HepG2 (cell line): ENCODE data around the gene ASPHD1. TPM values are rescaled to one million over a fixed set of nuclear protein-coding genes. Genes with fewer than 3 reads are reported as not detected.

Experiments
- ARNT2 ChIP-seq: sonication (generic); formaldehyde crosslinking; IDR thresholded peaks from 2 replicates; pipeline ENCODE4 v1.8.0; 2022; ENCODE audit warnings: mild to moderate bottlenecking, low read depth, missing genetic modification reagents, moderate library complexity
- GABPB1 ChIP-seq: IDR thresholded peaks from 2 replicates; pipeline ENCODE4 v1.6.1; 2016; ENCODE audit warnings: mild to moderate bottlenecking, missing genetic modification reagents, moderate library complexity, missing compliant biosample characterization
- JARID2 ChIP-seq: sonication (generic); formaldehyde crosslinking; IDR thresholded peaks from 2 replicates; pipeline ENCODE4 v1.8.1; 2023; ENCODE audit warnings: missing genetic modification reagents, inconsistent platforms; ENCODE audit not compliant: insufficient replicate concordance
- KDM2A ChIP-seq: sonication (generic); formaldehyde crosslinking; IDR thresholded peaks from 2 replicates; pipeline ENCODE4 v1.4.0; 2020; ENCODE audit warnings: low read depth, missing genetic modification reagents, borderline replicate concordance
- NCOA2 ChIP-seq: sonication (generic); formaldehyde crosslinking; IDR thresholded peaks from 2 replicates; pipeline ENCODE4 v1.8.0; 2022; ENCODE audit warnings: inconsistent platforms
- NFYC ChIP-seq: IDR thresholded peaks from 2 replicates; pipeline ENCODE4 v1.6.1; 2016; ENCODE audit warnings: missing genetic modification reagents, missing compliant biosample characterization
- RXRA ChIP-seq: sonication (generic); formaldehyde crosslinking; IDR thresholded peaks from 2 replicates; pipeline ENCODE4 v1.5.1; 2020; ENCODE audit warnings: missing genetic modification reagents
- SETDB1 ChIP-seq: sonication (generic); formaldehyde crosslinking; IDR thresholded peaks from 2 replicates; pipeline ENCODE4 v1.5.1; 2020; ENCODE audit warnings: missing genetic modification reagents, mild to moderate bottlenecking, borderline replicate concordance
- SP1 ChIP-seq, 2 experiments: fragments of 450-650 bp in 1 of 2; sonication (generic) in 1 of 2; formaldehyde crosslinking in 1 of 2; IDR thresholded peaks; 2 replicates each; pipeline versions ENCODE4 v1.4.0 to v1.6.1; 2016 to 2020; ENCODE audit warnings: missing genetic modification reagents in 1 of 2
- TBL1XR1 ChIP-seq: fragments of 150-350 bp; IDR thresholded peaks from 2 replicates; pipeline ENCODE4 v1.6.1; 2014; ENCODE audit warnings: borderline replicate concordance, low read length; ENCODE audit not compliant: partially characterized antibody
- TP53 ChIP-seq: sonication (generic); formaldehyde crosslinking; conservative IDR thresholded peaks from 2 replicates; pipeline ENCODE4 v1.4.0; 2020; ENCODE audit warnings: missing genetic modification reagents
- ZFAT ChIP-seq: sonication (generic); formaldehyde crosslinking; conservative IDR thresholded peaks from 2 replicates; pipeline ENCODE4 v1.8.1; 2023; ENCODE audit warnings: missing genetic modification reagents, inconsistent platforms
- ZNF205 ChIP-seq: IDR thresholded peaks from 2 replicates; pipeline ENCODE4 v1.6.1; 2018; ENCODE audit warnings: missing biosample characterization, missing genetic modification reagents
- ZNF253 ChIP-seq: sonication (generic); formaldehyde crosslinking; IDR thresholded peaks from 2 replicates; pipeline ENCODE4 v1.8.0; 2022; ENCODE audit warnings: mild to moderate bottlenecking, missing genetic modification reagents, borderline replicate concordance
- ZNF343 ChIP-seq: sonication (generic); formaldehyde crosslinking; IDR thresholded peaks from 2 replicates; pipeline ENCODE4 v1.4.0; 2020; ENCODE audit warnings: mild to moderate bottlenecking, missing genetic modification reagents
- ZNF543 ChIP-seq: sonication (generic); formaldehyde crosslinking; IDR thresholded peaks from 2 replicates; pipeline ENCODE4 v1.4.0; 2020; ENCODE audit warnings: mild to moderate bottlenecking, missing genetic modification reagents
- ZNF570 ChIP-seq: sonication (generic); formaldehyde crosslinking; IDR thresholded peaks from 2 replicates; pipeline ENCODE4 v1.4.0; 2020; ENCODE audit warnings: mild to moderate bottlenecking, missing genetic modification reagents, borderline replicate concordance
- ZNF629 ChIP-seq: sonication (generic); formaldehyde crosslinking; conservative IDR thresholded peaks from 2 replicates; pipeline ENCODE4 v1.5.0; 2020; ENCODE audit warnings: missing genetic modification reagents
- ZNF713 ChIP-seq: sonication (generic); formaldehyde crosslinking; IDR thresholded peaks from 2 replicates; pipeline ENCODE4 v1.4.0; 2020; ENCODE audit warnings: mild to moderate bottlenecking, missing genetic modification reagents
- ZNF772 ChIP-seq: sonication (generic); formaldehyde crosslinking; IDR thresholded peaks from 2 replicates; pipeline ENCODE4 v1.5.0; 2020; ENCODE audit warnings: mild to moderate bottlenecking, missing genetic modification reagents
- ZNF776 ChIP-seq: sonication (generic); formaldehyde crosslinking; IDR thresholded peaks from 2 replicates; pipeline ENCODE4 v1.4.0; 2020; ENCODE audit warnings: mild to moderate bottlenecking, missing genetic modification reagents
- polyA plus RNA-seq, 8 experiments: library from polyadenylated mRNA; depleted of rRNA in 3 of 8; stranded (reverse) in 7 of 8; unstranded in 1 of 8; fragments of >200 nt; fragmentation: Illumina TruSeq in 4 of 8; extraction: Trizol in 4 of 8; gene quantifications; 2 replicates each; pipeline versions ENCODE4 v1.2.1 to v1.2.3, GENCODE V29; 2011 to 2016; ENCODE audit warnings: low read depth in 4 of 8, missing spikeins in 1 of 8, mixed read lengths in 1 of 8; ENCODE audit not compliant: insufficient read depth in 1 of 8
- total RNA-seq, 5 experiments: library from RNA; depleted of rRNA; stranded (reverse); fragments of >200 nt; fragmentation: Illumina TruSeq; extraction: Trizol; gene quantifications; 2 replicates each; pipeline ENCODE4 v1.2.3, GENCODE V29; 2016; ENCODE audit warnings: low read depth in 1 of 5
- TF ChIP-seq, protein P1 (sequence below): sonication (generic); formaldehyde crosslinking; IDR thresholded peaks from 2 replicates; pipeline ENCODE4 v1.5.1; 2020; ENCODE audit warnings: missing genetic modification reagents, mild to moderate bottlenecking, borderline replicate concordance
- TF ChIP-seq, protein P2 (sequence below): sonication (generic); formaldehyde crosslinking; IDR thresholded peaks from 2 replicates; pipeline ENCODE4 v1.8.1; 2023; ENCODE audit warnings: missing genetic modification reagents, mild to moderate bottlenecking, borderline replicate concordance
- TF ChIP-seq, protein P3 (sequence below): sonication (generic); formaldehyde crosslinking; IDR thresholded peaks from 2 replicates; pipeline ENCODE4 v1.8.1; 2023; ENCODE audit warnings: mild to moderate bottlenecking, missing genetic modification reagents, borderline replicate concordance
- TF ChIP-seq, protein P4 (sequence below): IDR thresholded peaks from 2 replicates; pipeline ENCODE4 v1.6.1; 2018; ENCODE audit warnings: missing genetic modification reagents, mild to moderate bottlenecking, missing compliant biosample characterization
- TF ChIP-seq, protein P5 (sequence below): sonication (generic); formaldehyde crosslinking; IDR thresholded peaks from 2 replicates; pipeline ENCODE4 v1.9.0; 2021; ENCODE audit warnings: missing genetic modification reagents, borderline replicate concordance

The ASPHD1 gene
- total and polyA plus RNA-seq, 2 of the 13 experiments (the other 11 are each of a cell fraction or from before 2014, with no cell fraction given): 13.1 to 19.7 TPM

DNA sequence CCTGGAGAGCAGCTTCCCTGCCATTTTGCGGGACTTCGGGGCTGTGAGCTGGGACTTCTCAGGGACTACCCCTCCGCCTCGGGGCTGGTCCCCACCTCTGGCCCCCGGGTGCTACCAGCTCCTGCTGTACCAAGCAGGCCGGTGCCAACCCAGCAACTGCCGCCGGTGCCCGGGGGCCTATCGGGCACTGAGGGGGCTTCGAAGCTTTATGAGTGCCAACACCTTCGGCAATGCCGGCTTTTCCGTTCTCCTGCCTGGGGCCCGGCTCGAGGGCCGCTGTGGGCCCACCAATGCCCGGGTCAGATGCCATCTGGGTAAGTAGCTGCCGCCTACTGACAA, 1.3 kb downstream of the ASPHD1 start (continued):
- TF ChIP-seq, protein P1, sequence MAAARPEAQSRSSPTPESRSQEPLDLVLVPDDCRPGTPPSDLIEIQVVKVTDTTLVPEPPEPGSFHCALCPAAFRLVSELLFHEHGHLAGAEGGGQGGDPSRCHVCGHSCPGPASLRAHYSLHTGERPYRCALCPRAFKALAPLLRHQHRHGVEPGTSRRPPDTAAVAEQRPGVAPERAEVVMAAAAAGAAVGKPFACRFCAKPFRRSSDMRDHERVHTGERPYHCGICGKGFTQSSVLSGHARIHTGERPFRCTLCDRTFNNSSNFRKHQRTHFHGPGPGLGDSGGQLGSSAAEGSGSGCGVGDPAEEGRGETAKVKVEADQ (CRISPR knock-in tag): 0 out of 2 replicates have a peak, but pooled peaks have one; percentile 5
- TF ChIP-seq NFYC (no peak), ZNF343 (CRISPR knock-in tag) (no peak), ZNF713 (CRISPR knock-in tag) (no peak), ARNT2 (CRISPR knock-in tag) (0 out of 2 replicates have a peak, but pooled peaks have one; percentile 24), KDM2A (0 out of 2 replicates have a peak, but pooled peaks have one; percentile 1), ZNF205 (CRISPR knock-in tag) (no peak), ZFAT (no peak), GABPB1 (CRISPR knock-in tag) (peak; percentile 27; the same call in 1 of the 2 replicates), ZNF776 (CRISPR knock-in tag) (0 out of 2 replicates have a peak, but pooled peaks have one; percentile 55), ZNF543 (CRISPR knock-in tag) (no peak), TBL1XR1 (no peak), SP1 (IDR thresholded peaks at IDR 0.05) (no peak), SP1 (CRISPR knock-in tag; IDR thresholded peaks at IDR 0.05) (no peak), ZNF570 (CRISPR knock-in tag) (no peak), ZNF629 (no peak), ZNF772 (CRISPR knock-in tag) (no peak), JARID2 (CRISPR knock-in tag) (no peak), RXRA (CRISPR knock-in tag) (0 out of 2 replicates have a peak, but pooled peaks have one; percentile 5), SETDB1 (CRISPR knock-in tag) (no peak), TP53 (CRISPR knock-in tag) (no peak), ZNF253 (CRISPR knock-in tag) (0 out of 2 replicates have a peak, but pooled peaks have one; percentile 15), NCOA2 (CRISPR knock-in tag) (no peak)
- TF ChIP-seq, protein P2, sequence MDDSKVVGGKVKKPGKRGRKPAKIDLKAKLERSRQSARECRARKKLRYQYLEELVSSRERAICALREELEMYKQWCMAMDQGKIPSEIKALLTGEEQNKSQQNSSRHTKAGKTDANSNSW (CRISPR knock-in tag): 0 out of 2 replicates have a peak, but pooled peaks have one; percentile 9
- TF ChIP-seq, protein P3, sequence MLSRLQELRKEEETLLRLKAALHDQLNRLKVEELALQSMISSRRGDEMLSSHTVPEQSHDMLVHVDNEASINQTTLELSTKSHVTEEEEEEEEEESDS (CRISPR knock-in tag): 0 out of 2 replicates have a peak, but pooled peaks have one; percentile 40
- TF ChIP-seq, protein P4, sequence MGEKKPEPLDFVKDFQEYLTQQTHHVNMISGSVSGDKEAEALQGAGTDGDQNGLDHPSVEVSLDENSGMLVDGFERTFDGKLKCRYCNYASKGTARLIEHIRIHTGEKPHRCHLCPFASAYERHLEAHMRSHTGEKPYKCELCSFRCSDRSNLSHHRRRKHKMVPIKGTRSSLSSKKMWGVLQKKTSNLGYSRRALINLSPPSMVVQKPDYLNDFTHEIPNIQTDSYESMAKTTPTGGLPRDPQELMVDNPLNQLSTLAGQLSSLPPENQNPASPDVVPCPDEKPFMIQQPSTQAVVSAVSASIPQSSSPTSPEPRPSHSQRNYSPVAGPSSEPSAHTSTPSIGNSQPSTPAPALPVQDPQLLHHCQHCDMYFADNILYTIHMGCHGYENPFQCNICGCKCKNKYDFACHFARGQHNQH (CRISPR knock-in tag): no peak
- TF ChIP-seq, protein P5, sequence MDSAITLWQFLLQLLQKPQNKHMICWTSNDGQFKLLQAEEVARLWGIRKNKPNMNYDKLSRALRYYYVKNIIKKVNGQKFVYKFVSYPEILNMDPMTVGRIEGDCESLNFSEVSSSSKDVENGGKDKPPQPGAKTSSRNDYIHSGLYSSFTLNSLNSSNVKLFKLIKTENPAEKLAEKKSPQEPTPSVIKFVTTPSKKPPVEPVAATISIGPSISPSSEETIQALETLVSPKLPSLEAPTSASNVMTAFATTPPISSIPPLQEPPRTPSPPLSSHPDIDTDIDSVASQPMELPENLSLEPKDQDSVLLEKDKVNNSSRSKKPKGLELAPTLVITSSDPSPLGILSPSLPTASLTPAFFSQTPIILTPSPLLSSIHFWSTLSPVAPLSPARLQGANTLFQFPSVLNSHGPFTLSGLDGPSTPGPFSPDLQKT (CRISPR knock-in tag): no peak
